Urothelium cell line (cell line): ENCODE results near the gene NFIC.
"Not testable (repeated sequence)": the region's sequence is repeated elsewhere in the genome, so short reads cannot be mapped to it uniquely, and the experiment has no call there.

Source experiments
- DNase-seq: peaks from one replicate; pipeline ENCODE4 v3.0.0; 2011; ENCODE audit warnings: low spot score, mixed read lengths
- FAIRE-seq: peaks from 2 replicates; lab custom pipeline; 2011; peaks lifted over from hg19 to GRCh38; lab: Jason Lieb, UNC

The NFIC gene

DNA sequence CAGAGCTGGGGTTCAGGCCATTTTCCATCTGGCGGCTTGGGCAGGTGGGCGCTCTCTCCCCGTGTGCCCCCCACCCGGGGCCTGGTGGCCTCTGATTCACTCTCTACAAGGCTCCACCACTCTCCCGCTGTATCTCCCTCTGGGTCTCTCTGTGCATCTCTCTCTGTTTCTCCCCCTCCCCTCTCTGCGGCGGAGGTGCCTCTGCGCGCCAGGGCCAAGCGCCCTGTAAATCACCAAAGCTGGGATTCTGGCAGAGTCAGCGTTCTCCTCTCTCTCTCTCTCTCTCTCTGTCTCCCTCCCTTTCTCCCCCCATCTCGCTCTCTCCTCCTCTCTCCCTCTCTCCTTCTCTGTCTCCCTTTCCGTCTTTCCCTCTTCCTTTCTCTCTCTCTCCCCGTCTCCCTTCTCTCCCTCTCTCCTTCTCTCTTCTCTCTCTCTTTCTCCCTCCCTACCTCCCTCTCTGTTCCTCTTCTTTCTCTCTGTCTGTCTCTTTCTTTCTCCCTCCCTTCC, 3.9 kb downstream of the NFIC start:
- FAIRE-seq (no peak), DNase-seq (no peak)

GRCh38 chr19:3370728-3371591, 4.6 kb downstream of the NFIC start:
- FAIRE-seq (no peak), DNase-seq (no peak)

- FAIRE-seq (no peak), DNase-seq (no peak)
These were observed 6.0 kb downstream of the NFIC start for GRCh38 chr19:3372413-3372812.

- FAIRE-seq (no peak), DNase-seq (no peak)
These were observed 7.6 kb downstream of the NFIC start for GRCh38 chr19:3373971-3374368.

DNA sequence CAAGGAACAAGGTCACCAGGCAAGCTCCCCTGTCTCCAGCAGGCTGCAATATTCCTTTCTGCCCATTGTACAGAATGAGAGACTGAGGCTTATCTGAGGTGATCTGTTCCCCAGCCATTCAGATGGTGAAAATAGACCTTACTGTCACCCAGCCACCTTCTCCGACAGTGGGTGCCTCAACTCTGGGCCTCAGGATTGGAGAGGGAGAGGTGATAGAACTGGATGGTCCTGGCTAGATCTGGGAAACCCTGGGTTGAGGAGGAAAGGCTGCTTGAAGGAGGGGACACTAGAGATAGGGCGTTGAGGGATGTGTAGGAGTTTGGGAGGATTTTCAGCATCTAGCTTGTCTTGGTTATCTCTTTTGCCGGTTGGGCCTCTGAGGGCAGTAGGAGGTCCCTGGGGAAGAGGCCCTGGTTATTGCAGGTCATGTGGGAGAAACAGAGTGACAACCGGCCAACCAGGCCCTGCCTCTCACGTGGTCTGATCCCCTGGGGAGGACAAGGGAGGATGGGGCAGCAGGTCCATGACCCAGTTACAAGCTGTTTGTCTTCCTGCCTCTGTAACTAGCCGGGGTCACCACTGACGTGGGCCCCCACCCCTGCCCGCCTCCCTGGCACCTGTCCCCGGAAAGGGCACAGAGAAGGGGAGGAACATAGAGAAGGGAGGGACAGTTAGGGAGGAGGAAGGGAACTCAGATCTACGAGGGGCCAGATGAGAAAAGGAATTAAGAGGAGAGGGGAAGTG, 8.2 kb downstream of the NFIC start:
- FAIRE-seq (no peak), DNase-seq (no peak)

- no peak for DNase-seq
- no peak for FAIRE-seq
These were observed 9.1 kb downstream of the NFIC start for GRCh38 chr19:3375221-3376090.

DNA sequence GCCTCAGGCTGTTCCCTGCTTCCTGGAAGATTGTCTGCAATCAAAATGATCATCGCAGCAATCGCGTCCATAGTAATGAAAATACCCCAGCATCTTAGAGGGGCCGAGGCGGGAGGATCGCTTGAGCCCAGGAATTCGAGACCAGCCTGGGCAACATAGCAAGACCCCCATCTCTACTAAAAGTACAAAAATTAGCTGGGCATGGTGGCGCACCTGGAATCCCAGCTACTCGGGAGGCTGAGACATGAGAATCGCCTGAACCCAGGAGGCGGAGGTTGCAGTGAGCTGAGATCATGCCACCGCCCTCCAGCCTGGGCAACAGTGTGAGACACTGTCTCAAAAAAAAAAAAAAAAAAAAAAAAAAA, 9.7 kb downstream of the NFIC start:
- DNase-seq, FAIRE-seq: not testable (repeated sequence)

DNA sequence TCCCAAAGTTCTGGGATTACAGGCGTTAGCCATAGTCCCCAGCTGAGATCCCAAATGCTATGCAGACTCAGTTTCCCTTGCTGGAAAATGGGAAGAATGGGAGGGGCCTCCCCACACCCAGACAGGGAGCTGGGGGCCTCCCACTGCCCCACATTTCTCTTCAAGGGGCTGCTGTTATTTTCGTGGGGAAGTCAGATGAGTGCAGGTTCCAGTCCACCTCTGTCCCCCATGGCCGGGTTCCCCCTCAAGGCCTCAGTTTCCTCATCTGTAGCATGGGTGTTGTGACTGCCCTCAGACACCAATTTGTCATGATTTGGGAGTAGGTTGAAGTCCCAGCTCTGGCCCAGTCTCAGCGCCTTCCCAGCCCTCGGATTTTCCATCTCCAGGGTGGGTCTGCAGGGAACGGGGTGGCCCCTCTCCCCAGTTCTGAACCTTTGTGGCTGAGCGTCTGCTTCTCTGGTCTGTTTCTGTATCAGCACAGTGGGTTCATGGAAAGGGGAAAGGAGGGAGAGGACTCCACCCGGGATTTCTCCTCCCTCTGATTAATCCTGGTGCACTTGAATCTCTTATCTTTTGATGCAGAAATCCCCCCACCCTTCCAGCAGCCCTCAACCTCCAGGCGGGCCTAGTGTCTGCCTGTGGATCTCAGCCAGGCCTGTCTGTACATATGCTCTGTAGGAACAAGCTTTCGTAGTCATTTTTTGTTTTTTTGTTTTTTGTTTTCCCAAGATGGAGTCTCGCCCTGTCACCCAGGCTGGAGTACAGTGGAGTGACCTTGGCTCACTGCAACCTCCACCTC, 12.2 kb downstream of the NFIC start:
- no peak for FAIRE-seq
- no peak for DNase-seq

- FAIRE-seq: no peak
- DNase-seq: no peak
These were observed 14.4 kb downstream of the NFIC start for GRCh38 chr19:3380829-3381228.

DNA sequence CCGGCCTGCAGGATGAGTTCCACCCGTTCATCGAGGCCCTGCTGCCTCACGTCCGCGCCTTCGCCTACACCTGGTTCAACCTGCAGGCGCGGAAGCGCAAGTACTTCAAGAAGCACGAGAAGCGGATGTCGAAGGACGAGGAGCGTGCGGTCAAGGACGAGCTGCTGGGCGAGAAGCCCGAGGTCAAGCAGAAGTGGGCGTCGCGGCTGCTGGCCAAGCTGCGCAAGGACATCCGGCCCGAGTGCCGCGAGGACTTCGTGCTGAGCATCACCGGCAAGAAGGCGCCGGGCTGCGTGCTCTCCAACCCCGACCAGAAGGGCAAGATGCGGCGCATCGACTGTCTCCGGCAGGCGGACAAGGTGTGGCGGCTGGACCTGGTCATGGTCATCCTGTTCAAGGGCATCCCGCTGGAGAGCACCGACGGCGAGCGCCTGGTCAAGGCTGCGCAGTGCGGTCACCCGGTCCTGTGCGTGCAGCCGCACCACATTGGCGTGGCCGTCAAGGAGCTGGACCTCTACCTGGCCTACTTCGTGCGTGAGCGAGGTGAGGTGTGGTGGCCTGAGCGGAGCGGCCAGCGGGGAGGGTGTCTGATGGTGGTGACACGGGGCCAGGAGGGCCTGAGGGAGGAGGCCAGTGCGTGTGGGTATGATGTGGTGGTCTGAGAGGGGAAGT, 15.5 kb downstream of the NFIC start:
- DNase-seq (no peak), FAIRE-seq (no peak)

DNA sequence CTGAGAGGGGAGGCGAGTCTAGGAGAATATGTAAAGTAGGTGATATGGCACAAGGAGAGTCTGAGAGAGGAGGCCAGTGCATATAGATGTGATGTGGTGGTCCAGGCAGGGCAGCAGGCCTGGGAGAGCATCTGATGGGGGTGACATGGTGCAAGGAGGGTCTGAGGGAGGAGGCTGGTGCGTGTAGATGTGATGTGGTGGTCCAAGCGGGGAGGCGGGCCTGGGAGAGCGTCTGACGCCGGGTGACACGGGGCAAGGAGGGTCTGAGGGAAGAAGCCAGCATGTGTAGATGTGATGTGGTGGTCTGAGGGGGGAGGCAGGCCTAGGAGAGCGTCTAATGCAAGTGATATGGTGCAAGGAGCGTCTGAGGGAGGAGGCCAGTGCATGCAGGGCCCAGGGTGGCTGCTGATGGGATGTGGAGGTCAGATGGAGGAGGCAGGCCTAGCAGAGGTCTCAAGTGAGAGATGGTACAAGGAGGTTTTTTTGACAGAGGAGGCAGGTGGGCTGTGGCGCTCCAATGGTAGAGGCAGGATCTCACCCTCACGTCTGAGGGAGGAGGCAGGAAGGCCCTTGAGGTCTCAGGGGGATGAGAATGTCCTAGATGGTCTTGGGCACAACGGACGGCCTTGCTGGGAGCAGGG, 16.2 kb downstream of the NFIC start:
- no peak for FAIRE-seq
- DNase-seq: no peak

- no peak for DNase-seq
- FAIRE-seq: no peak
These were observed 16.8 kb downstream of the NFIC start for GRCh38 chr19:3383121-3383722.

DNA sequence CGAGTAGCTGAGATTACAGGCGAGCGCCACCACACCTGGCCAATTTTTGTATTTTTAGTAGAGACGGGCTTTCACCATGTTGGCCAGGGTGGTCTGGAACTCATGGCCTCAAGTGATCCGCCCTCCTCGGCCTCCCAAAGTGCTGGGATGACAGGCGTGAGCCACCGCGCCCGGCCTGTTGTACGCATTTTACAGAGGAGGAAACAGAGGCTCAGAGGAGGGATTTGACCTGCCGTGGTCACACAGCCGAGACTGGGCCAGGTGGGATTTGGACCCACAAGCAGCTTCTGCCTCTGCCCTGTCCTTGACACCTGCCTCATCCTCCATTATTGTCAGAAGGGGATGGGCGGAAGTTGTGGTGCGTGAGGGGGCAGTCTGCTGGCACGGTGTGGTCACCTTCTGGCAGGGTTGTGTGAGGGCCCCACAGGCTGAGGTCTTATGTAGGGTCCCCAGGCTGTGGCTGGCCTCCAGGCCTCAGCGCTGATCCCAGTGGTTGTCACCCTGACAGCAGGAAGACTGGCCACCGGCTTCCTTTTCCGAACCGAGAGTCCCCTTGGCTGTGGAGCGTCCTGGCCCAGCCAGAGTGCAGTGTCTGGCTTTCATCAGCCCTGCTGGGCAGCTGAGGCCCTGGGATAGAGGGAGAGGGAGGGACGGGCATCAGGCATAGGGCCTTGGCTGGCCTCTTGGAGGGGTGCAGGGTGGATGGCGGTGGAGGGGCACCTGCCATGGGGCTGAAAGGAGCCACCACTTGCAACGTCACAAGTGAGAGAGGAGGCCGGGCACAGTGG, 20.3 kb downstream of the NFIC start:
- no peak for DNase-seq
- no peak for FAIRE-seq

DNA sequence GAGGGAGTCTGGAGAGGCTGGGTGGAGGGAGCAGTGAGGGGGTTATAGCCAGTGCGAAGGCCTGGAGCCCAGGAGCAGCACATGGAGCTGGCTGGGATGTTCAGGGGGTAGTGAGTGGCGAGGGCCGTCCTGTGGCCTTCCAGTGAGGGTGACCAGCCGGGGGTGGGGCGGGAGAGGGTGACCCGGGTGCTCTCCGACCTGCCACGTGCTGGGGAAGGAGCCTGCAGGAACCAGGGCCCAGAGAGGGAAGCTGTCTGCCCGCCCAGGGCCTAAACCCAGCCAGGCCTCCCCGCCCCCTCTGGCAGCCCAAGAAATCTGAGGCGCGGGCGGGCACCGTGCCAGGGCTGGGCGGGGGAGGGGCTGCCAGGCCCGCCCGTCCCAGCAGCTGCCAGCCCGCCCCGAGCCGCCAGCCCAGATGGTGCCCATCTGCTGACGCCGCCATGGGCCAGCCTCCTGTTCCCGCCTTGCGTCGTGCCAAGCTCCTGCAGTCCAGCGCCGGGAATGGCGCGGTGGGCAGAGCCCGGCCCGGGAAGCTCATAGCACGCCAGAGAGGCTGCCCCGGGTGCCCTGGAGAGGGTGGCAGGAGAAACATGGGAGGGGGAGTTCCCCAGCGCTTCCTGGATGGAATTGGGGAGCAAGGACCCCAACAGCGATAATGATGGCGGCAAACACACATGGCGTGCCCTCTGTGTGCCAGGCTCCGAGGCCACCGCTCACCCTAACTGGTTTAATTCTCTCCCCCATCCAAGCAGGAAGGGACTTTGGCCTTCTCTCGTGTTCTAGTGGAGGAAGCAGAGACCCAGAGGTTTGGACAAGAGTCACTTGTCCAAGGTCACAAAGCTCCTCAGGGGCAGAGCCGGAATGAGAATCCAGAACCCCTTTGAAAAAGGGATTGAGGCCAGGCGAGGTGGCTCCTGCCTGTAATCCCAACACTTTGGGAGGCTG, 21.5 kb downstream of the NFIC start:
- DNase-seq (peak; percentile 48), FAIRE-seq (no peak)

DNA sequence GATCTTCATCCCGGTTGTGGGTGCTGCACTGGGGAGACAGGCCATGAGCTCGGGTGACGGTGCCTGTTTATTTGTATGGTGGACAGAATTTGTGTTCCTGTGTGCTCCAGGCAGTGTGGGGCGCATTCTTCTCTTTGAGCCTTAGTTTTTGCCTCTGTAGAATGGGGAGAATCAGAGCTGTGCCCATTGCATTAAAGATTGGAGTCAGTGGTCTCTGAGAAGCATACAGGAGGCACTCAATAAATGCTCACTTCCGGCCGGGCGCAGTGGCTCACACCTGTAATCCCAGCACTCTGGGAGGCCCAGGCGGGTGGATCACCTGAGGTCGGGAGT, 23.0 kb downstream of the NFIC start:
- no peak for FAIRE-seq
- DNase-seq: no peak

GRCh38 chr19:3389876-3390371, 23.5 kb downstream of the NFIC start:
- FAIRE-seq: no peak
- DNase-seq: no peak

GRCh38 chr19:3391911-3392310, 25.5 kb downstream of the NFIC start:
- FAIRE-seq, DNase-seq: not testable (repeated sequence)
